ENCODE measurements around the gene IFNGR1. TPM values are rescaled to one million over a fixed set of nuclear protein-coding genes. Genes with fewer than 3 reads are reported as not detected.

The IFNGR1 gene
- total RNA-seq, 2 experiments from 2014 or later: 20.5 to 22.1 TPM

GRCh38 chr6:137165375-137166246 lies 53.6 kb downstream of the IFNGR1 start:
- peak overlapping the region; percentile 67 for H3K27ac Mint-ChIP-seq
- no peaks in the 10 kb centered on the region for H3K36me3 Mint-ChIP-seq
- no peak overlapping the region for H3K4me3 Mint-ChIP-seq
- H3K9me3 Mint-ChIP-seq: peaks cover 19% of the 10 kb centered on the region
- H3K4me1 Mint-ChIP-seq: peaks cover 16% of the 10 kb centered on the region
- H3K27me3 Mint-ChIP-seq: peaks cover 27% of the 10 kb centered on the region
- peak; percentile 33 for DNase-seq

GRCh38 chr6:137163732-137164318 lies 55.4 kb downstream of the IFNGR1 start:
- Mint-ChIP-seq H3K27me3 (peaks cover 32% of the 10 kb centered on the region), H3K27ac (no peak overlapping the region), H3K4me1 (peaks cover 16% of the 10 kb centered on the region), H3K36me3 (no peaks in the 10 kb centered on the region), H3K4me3 (no peak overlapping the region), H3K9me3 (peaks cover 17% of the 10 kb centered on the region)
- DNase-seq: no peak

- Mint-ChIP-seq H3K4me1 (peaks cover 16% of the 10 kb centered on the region), H3K27ac (no peak overlapping the region), H3K36me3 (no peaks in the 10 kb centered on the region), H3K27me3 (peaks cover 41% of the 10 kb centered on the region), H3K9me3 (peaks cover 17% of the 10 kb centered on the region), H3K4me3 (no peak overlapping the region)
- DNase-seq: no peak
Measured at GRCh38 chr6:137162692-137163306, 56.4 kb downstream of the IFNGR1 start.

GRCh38 chr6:137161949-137162348 lies 57.2 kb downstream of the IFNGR1 start:
- no peak for DNase-seq
- Mint-ChIP-seq H3K9me3 (peaks cover 14% of the 10 kb centered on the region), H3K27ac (no peak overlapping the region), H3K4me1 (peaks cover 16% of the 10 kb centered on the region), H3K36me3 (no peaks in the 10 kb centered on the region), H3K27me3 (peaks cover 47% of the 10 kb centered on the region), H3K4me3 (no peak overlapping the region)

DNA sequence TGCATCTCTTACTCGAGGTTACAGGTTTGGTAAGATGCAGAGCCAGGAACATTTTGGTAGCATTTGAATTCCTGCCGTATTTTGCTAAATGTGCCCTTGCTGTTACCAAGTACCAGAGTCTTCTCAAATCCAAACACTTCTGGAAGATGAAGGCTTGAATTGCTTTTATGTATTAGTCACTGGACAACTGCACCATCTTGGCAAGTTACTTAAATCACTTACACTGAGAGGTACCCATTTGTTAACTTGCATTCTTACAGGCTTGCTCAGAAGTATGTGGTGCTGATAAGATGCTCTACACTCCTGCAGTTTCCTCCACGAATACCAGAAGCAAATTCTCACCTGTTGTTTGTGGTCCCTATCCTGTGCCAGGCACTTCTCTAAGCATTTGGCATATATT lies 58.4 kb downstream of the IFNGR1 start:
- peaks cover 21% of the 10 kb centered on the region for H3K4me1 Mint-ChIP-seq
- H3K27me3 Mint-ChIP-seq: peaks cover 48% of the 10 kb centered on the region
- no peak overlapping the region for H3K27ac Mint-ChIP-seq
- no peaks in the 10 kb centered on the region for H3K36me3 Mint-ChIP-seq
- no peak for DNase-seq
- no peak overlapping the region for H3K4me3 Mint-ChIP-seq
- H3K9me3 Mint-ChIP-seq: peaks cover 14% of the 10 kb centered on the region

DNA sequence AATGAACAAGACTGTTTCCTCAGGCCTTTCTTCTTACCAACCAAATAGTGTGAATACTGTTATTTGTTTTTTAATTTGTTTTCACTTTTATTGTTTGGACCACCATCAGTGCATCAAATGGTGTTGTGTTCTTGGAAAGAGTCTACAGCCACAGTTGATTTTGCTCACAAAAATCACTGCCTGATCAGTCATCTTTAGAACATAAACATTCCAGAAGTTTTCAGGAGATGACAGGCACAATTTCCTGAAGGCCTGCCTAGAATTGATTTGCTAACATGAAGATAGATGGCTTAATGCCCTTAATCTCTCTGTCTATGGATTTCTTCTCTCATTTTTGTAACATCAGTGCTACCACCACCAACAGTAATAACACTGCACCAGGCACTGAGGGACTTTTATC lies 59.3 kb downstream of the IFNGR1 start:
- Mint-ChIP-seq H3K4me3 (no peak overlapping the region), H3K9me3 (peaks cover 11% of the 10 kb centered on the region), H3K4me1 (peaks cover 18% of the 10 kb centered on the region), H3K36me3 (no peaks in the 10 kb centered on the region), H3K27ac (no peak overlapping the region), H3K27me3 (peaks cover 49% of the 10 kb centered on the region)
- DNase-seq: no peak

DNA sequence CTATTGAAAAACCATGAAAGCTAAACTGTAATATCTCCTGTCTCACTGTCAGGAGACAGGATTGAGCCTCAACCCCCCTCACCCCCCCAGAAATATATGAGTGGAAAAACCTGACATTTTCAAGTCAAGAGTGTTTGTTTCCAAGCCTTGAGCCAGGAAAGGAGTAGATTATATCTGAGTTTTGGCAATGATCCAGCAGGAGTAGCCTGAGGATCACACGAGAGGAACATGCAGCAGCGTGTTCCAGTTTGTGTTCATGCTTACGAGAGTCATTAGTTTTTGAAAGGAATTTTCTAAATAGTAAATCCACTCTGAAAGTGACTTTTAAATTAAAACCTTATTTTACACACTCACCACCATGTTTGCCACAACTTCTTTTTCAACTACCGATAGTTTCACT lies 61.6 kb downstream of the IFNGR1 start:
- Mint-ChIP-seq H3K36me3 (no peaks in the 10 kb centered on the region), H3K27ac (no peak overlapping the region), H3K27me3 (peaks cover 44% of the 10 kb centered on the region), H3K9me3 (no peaks in the 10 kb centered on the region), H3K4me1 (peaks cover 13% of the 10 kb centered on the region), H3K4me3 (no peak overlapping the region)
- no peak for DNase-seq

DNA sequence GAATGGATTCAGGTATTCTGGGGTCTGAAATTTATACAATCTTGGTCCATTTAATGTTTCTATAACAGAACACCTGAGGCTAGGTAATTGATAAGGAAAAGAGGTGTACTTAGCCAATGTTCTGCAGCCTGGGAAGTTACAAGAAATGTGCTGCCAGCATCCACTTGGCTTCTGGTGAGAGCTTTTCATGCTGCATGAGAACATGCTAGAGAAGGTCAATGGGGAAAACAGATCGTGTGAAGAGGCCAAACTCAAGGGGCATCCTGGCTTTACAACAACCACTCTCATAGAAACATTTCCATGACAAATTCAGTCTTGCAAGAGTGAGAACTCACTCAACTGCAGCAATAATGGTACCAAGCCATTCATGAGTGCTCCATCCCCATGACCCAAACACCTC lies 62.5 kb downstream of the IFNGR1 start:
- H3K4me1 Mint-ChIP-seq: peaks cover 13% of the 10 kb centered on the region
- no peaks in the 10 kb centered on the region for H3K36me3 Mint-ChIP-seq
- no peak overlapping the region for H3K4me3 Mint-ChIP-seq
- H3K9me3 Mint-ChIP-seq: no peaks in the 10 kb centered on the region
- no peak for DNase-seq
- H3K27me3 Mint-ChIP-seq: peaks cover 39% of the 10 kb centered on the region
- no peak overlapping the region for H3K27ac Mint-ChIP-seq

GRCh38 chr6:137155830-137156229 lies 63.4 kb downstream of the IFNGR1 start:
- DNase-seq: peak; percentile 22
- H3K4me3 Mint-ChIP-seq: no peak overlapping the region
- no peaks in the 10 kb centered on the region for H3K36me3 Mint-ChIP-seq
- H3K4me1 Mint-ChIP-seq: peaks cover 13% of the 10 kb centered on the region
- peak overlapping the region; percentile 40 for H3K27ac Mint-ChIP-seq
- no peaks in the 10 kb centered on the region for H3K9me3 Mint-ChIP-seq
- peaks cover 37% of the 10 kb centered on the region for H3K27me3 Mint-ChIP-seq

DNA sequence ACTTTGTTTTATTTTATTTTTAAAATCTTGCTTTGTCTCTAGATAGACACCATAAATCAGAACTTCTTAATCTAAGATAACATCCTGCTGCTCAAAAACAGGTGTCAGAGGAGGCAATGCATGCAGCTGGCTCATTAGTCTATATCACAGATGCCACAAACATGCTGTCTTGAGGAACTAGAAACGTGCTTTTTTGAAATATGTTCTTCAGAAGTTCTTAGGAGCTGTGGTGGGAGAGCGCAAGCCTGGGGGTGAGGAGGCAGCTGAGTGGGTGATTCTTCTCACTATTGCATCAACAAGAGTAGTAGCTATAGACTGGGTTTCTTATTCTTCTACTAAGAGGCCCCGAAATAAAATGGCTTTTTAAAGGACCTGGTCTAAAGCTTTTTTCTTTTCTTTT lies 69.1 kb downstream of the IFNGR1 start:
- H3K9me3 Mint-ChIP-seq: no peaks in the 10 kb centered on the region
- H3K4me1 Mint-ChIP-seq: no peaks in the 10 kb centered on the region
- H3K27ac Mint-ChIP-seq: no peak overlapping the region
- DNase-seq: no peak
- no peak overlapping the region for H3K4me3 Mint-ChIP-seq
- peaks cover 16% of the 10 kb centered on the region for H3K27me3 Mint-ChIP-seq
- no peaks in the 10 kb centered on the region for H3K36me3 Mint-ChIP-seq

GRCh38 chr6:137149035-137149393 lies 70.2 kb downstream of the IFNGR1 start:
- Mint-ChIP-seq H3K9me3 (no peaks in the 10 kb centered on the region), H3K36me3 (no peaks in the 10 kb centered on the region), H3K4me3 (no peak overlapping the region), H3K27me3 (peaks cover 11% of the 10 kb centered on the region), H3K27ac (no peak overlapping the region), H3K4me1 (no peaks in the 10 kb centered on the region)
- DNase-seq: no peak

DNA sequence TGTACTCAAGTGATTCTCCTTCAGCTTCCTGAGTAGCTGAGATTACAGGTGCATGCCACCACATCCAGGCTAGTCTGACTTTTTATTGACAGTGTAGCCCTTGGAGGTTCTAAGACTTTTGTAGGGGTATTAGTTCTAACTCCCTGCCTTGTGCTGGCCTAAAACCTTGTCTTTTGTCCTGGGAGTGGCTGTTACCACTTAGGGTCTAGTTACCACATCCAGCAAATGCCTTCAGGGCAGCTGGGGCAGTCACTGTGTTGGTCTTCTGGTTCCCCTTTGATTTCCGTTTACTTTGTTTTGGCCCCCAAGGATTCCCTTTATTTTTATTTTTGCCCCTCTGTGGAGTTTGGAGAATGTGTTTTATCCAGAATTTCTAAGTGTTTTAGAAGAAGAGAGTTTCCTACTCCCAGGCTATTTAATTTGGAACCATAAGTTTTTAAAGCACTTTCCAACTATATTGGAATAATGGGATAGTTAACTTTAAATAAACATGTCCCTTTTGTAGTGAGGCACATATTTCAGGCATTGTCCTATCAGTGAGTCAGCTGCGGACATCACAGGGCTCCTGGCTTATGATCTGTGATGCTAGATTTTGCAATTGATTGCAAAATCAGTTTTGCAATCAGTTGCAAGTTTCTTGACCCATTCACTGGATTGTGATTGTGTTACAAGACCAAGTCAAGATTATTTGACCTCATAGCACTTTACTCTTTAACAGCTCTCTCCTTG lies 70.7 kb downstream of the IFNGR1 start:
- Mint-ChIP-seq H3K4me1 (no peaks in the 10 kb centered on the region), H3K27me3 (peaks cover 11% of the 10 kb centered on the region), H3K27ac (no peak overlapping the region), H3K36me3 (no peaks in the 10 kb centered on the region), H3K9me3 (no peaks in the 10 kb centered on the region), H3K4me3 (no peak overlapping the region)
- DNase-seq: no peak
